GM19395 (cell line): ENCODE measurements around the gene MAP7D2.
"Not testable (repeated sequence)": the region's sequence is repeated elsewhere in the genome, so short reads cannot be mapped to it uniquely, and the experiment has no call there.

Experiments
- ATAC-seq: cut with Tn5 transposase; IDR thresholded peaks from one replicate; pipeline ENCODE4 v1.9.1; 2021; ENCODE audit warnings: mild to moderate bottlenecking, moderate library complexity; ENCODE audit not compliant: unreplicated experiment

MAP7D2 gene

GRCh38 chrX:20116577-20117240 is at the start of gene MAP7D2:
Gene MAP7D2, minus strand, starts transcription at chrX:20116907. Its CDS starts 28 bp downstream, at chrX:20116879.
- ATAC-seq = no peak

- not testable (repeated sequence) for ATAC-seq
Measured at GRCh38 chrX:20162516-20162915, 45.8 kb upstream of the MAP7D2 start.

- ATAC-seq = no peak
Measured at GRCh38 chrX:20159797-20160385, 43.2 kb upstream of the MAP7D2 start.

GRCh38 chrX:20151689-20152088 is 35.0 kb upstream of the MAP7D2 start:
- ATAC-seq = no peak

GRCh38 chrX:20149326-20149725 is 32.6 kb upstream of the MAP7D2 start:
- no peak for ATAC-seq

GRCh38 chrX:20147561-20147960 is 30.9 kb upstream of the MAP7D2 start:
- no peak for ATAC-seq

GRCh38 chrX:20144491-20144890 is 27.8 kb upstream of the MAP7D2 start:
- ATAC-seq = no peak

GRCh38 chrX:20143561-20143960 is 26.9 kb upstream of the MAP7D2 start:
- no peak for ATAC-seq

GRCh38 chrX:20143111-20143510 is 26.4 kb upstream of the MAP7D2 start:
- no peak for ATAC-seq

- ATAC-seq = peak; percentile 99
Measured at GRCh38 chrX:20141281-20142220, 24.8 kb upstream of the MAP7D2 start, which contains the start of gene EIF1AX. Gene EIF1AX, minus strand, starts transcription at chrX:20141838. Its CDS starts 198 bp downstream, at chrX:20141640.

- no peak for ATAC-seq
Measured at GRCh38 chrX:20140420-20140819, 23.7 kb upstream of the MAP7D2 start.

GRCh38 chrX:20139966-20140365 is 23.3 kb upstream of the MAP7D2 start:
- no peak for ATAC-seq

- no peak for ATAC-seq
Measured at GRCh38 chrX:20135944-20136343, 19.2 kb upstream of the MAP7D2 start.

- ATAC-seq = no peak
Measured at GRCh38 chrX:20132666-20133065, 16.0 kb upstream of the MAP7D2 start.

- no peak for ATAC-seq
Measured at GRCh38 chrX:20130357-20130756, 13.7 kb upstream of the MAP7D2 start.

- no peak for ATAC-seq
Measured at GRCh38 chrX:20129547-20129946, 12.8 kb upstream of the MAP7D2 start.

- ATAC-seq = no peak
Measured at GRCh38 chrX:20128670-20129069, 12.0 kb upstream of the MAP7D2 start.

- ATAC-seq = peak; percentile 74
Measured at GRCh38 chrX:20127440-20127839, 10.7 kb upstream of the MAP7D2 start.

GRCh38 chrX:20126833-20127232 is 10.1 kb upstream of the MAP7D2 start:
- ATAC-seq = not testable (repeated sequence)

GRCh38 chrX:20124964-20125363 is 8.3 kb upstream of the MAP7D2 start:
- ATAC-seq = no peak

GRCh38 chrX:20118065-20118824 is 1.5 kb upstream of the MAP7D2 start:
- ATAC-seq = no peak
